Stimulated activated CD8-positive, alpha-beta memory T cell treated with anti-CD3 and anti-CD28 coated beads, Interleukin-7, amount 100 ng/mL, for 48 hours (primary cell): ENCODE data around the gene DNAJC4.

ENCODE experiments used
- DNase-seq, 2 donors: peaks; one replicate each; pipeline ENCODE4 v3.0.0-alpha.2; 2020; ENCODE audit warnings: low read depth in 1 of 2; ENCODE audit errors: extremely low read depth in 1 of 2

Gene DNAJC4, protein sequence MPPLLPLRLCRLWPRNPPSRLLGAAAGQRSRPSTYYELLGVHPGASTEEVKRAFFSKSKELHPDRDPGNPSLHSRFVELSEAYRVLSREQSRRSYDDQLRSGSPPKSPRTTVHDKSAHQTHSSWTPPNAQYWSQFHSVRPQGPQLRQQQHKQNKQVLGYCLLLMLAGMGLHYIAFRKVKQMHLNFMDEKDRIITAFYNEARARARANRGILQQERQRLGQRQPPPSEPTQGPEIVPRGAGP

DNA sequence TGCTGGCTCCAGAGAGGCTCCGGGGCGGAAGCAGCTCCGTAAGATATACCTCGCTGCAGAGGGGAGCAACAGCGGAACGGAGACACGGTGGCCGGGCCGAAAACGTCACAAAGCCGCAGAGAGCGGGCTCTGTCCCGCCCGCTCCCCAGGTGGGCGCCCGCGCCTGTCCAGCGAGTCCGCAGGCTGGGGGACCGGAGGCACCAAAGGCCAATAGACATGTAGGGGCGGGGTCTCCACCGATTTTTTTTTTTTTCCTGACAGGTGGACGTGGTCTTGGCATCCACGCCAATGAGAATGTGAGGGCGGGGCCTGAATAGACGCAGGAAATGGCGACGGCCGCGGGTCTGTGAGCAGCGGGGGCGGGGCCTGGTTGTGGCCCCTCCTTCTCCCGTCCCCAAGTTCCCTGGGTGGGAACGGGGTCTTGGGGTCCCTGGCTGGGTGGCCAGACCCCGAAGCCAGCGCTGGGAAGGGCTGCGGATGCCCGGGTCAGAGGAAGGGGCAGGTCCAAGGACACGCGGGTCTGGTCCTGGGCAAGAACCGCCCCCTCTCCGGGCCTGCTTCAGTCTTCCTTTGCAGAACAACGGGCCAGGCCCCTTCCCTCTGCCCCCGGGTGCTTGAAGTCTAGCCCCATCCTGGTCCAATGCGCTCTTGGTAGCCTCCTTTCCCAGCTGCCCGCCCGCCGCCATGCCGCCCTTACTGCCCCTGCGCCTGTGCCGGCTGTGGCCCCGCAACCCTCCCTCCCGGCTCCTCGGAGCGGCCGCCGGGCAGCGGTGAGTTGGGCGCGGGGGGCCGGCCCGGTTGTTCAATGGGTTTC lies at the start of gene DNAJC4:
TSS of gene DNAJC4 (plus strand) at position 378 of the 814 bp plus-strand sequence. CDS start at position 685, 307 bp downstream.
- DNase-seq, result peak; percentile 72 to 86

DNA sequence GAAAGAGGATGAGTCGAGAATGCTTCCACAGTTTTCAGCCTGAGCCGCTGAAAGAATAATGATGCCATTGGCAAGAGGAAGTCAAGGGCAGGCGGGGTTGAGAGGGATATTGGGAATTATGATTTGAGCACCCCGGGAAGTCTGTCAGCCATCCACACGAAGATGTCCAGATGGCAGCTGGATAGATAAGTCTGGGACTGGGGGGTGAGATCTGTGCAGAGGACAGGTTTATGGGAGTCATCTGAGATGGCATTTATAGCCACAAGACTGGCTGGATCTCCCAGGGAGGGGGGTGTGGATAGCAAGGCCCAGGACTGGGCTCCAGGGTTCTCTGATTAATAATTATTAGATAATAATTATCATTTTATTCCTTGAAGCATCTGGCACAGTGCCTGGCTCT lies 49.5 kb upstream of the DNAJC4 start:
- no peak for DNase-seq

DNA sequence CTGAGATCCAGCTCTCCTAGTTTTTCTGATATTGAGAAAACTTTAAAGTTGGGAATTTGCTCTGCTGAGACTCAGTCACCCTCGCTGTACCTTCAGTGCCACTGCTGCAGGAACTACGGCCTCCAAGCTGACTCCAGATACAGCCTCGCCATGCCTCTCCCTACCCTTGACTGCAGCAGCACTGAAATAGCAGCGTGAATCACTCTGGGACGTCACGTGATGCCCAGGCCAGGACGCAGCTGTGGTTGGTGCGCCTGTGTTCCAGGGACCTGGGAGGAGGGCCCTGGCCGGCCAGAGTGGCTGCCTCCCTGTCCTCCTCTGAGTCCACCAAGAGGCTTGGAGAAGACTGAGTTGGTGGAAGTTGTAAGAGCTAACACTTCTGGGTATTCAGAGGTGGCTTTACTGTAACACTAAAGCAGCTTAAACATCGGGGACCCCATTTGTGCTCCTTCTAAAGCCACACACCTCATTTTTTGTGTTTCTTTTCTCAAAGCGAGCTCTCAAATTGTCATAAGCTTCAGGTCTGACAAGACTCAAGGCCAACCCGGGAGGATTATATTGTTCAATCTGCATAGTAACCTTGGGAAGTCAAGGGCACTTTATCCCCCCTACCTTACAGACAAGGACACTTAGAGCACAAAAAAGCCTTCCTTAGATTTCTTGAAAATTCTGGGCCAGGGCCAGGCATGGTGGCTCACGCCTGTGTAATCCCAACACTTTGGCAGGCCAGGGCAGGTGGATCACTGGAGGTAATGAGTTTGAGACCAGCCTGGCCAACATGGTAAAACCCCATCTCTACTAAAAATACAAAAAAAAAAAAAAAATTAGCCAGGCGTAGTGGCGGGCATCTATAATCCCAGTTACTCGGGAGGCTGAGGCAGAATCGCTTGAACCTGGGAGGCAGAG lies 48.6 kb upstream of the DNAJC4 start:
- DNase-seq, result peak in 1 of 2 donors; percentile 25

DNA sequence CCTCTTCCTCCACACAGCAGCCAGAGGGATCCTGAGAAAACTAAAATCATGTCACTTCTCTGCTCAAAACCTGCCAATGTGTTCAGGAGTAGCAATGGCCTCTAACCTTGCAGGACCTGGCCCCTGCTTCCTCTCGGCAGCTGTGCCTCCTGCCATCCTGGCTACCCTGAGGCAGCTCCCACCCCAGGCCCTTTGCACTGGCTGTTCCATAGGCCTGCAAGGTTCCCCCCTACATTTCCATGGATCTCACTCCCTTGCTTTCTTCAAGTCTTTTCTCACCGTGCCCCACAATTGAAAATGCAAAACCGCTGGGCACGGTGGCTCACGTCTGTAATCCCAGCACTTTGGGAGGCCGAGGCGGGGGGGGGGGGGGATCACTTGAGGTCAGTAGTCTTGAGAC lies 46.5 kb upstream of the DNAJC4 start:
- no peak for DNase-seq

DNA sequence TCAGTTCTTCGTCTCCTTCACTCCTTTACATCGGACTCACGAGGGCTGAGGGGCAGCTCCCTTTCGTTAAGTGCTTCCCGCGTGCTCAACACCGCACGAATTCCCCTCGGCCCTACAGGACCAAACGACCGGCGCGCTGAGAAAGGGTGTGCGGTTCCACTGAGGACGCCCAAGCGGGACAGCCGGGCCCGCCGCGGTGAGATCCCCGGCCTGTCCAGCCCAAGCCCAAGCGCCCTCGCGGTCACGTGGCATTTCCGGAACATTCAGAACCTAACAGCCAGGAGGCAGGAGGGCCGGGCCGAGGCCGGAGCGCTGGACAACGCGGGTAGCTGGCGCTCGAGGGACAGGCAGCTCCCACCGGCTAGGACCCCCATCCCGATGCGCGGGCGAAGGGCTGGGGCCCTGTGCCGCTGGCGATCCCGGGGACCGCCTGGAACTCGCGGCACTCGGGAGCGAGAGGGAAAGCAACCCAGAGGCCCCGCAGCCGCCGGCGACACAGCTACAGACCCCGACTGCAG lies 45.1 kb upstream of the DNAJC4 start:
- DNase-seq, result no peak

DNA sequence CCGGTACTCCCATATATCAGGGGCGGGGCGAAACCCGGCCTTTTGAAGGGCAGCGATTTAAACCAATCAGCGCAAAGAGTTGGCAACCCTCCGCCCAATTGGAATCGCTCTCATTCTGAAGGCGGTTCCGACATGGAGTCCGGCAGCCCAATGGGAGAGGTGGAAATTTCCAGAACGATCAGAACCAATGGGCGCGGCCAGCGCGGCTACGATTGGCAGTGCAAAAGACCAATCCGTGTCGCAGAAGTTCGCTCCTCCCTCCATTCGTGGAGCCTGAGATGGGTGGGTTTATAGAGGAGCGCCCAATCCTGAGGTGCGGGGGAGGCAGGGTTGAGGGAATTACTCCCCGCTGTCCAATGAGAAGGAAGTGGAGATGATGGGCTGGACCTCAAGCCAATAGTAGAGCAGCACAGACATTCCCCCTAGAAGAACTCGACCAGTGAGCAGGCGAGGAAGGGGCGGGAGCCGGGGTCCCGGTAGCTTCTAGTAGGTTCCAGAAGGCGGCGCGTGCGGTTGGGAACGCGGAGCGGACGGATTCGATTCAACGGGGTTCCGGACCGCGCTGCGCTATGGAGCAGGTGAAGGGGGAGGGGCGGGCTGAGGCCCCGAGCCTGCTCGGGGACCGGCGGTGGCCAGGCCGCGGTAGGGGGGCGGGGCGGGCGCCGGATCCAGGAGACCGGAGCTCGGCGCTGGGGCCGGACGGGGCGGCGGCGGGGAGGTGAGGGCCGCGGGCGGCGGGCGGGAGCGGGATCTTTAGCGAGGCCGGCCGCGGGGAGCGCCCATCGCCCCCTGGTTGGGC lies 44.5 kb upstream of the DNAJC4 start, which contains the start of gene STIP1:
TSS of gene STIP1 (plus strand) at position 479 of the 799 bp plus-strand sequence. CDS start at position 570, 91 bp downstream.
- peak; percentile 97 to 99 for DNase-seq

DNA sequence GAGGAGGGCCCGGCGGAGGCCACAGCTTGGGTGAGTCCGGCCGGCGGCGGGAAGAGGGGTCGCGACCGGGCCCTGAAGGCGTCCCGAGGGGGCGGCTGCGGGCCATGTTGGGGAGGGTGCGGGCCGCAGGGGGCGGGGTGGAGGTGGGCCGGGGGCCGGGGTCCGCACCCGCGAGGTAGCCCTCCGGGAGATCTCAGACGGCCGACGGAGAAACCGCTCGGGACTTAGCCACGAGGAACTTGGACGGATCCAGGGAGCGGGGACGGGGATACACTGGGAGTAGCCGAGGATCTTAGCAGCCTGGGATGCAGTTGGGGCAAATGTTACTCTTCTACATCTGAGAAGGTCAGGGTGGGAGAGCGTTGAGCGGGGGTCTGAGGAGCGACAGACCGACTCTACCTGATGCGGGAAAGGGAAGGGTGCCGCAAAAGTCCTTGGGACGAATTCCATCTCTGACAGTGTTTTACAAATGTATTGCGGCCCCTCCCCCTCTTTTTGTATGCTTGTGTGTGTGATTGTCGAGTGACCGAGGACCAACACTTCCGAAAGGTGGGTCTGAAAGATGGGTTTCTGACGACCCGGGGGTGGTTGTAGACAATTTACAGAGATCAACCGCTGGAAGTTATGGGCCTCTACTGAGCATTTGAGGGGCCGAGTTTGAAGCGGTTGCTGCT lies 43.7 kb upstream of the DNAJC4 start:
- peak in 1 of 2 donors; percentile 57 for DNase-seq

DNA sequence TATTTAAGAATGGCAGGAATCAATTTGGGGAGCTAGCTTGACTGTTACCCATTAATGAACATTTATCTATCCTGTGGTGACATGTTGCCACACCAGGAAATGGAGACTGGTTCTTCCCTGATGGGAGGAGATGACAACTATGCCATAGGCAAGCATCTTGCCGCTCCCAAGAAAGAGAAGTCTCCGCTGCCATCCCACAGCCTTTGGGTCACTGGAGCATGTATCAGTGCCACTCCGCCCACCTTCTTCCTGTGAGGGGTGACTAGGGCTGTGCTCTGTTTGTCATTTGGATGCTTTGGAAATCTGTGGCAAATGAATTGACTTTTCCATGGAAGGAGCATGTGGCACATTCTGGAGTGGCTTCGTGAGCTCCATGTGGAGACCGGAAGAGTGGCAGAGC lies 37.9 kb upstream of the DNAJC4 start:
- DNase-seq, result no peak

DNA sequence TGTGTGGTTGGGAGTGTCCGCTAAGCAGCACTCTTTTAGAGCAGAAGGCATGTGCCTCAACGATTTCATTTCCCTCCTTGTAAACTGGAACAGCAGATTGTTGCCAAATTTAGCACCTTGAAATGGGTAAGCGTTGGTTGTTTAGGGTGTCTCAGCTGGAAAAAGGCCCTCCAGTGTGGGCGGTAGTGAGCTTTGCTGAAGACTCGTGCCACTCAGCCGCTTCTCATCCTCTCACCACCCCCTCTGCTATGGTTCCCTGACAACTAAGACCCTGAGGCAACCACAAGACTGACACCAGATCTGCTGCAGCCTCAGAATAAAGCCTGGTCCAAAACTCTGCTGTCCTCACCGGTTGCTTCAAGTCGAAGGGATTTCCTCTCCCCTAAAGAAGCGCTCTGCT lies 33.7 kb upstream of the DNAJC4 start:
- no peak for DNase-seq

DNA sequence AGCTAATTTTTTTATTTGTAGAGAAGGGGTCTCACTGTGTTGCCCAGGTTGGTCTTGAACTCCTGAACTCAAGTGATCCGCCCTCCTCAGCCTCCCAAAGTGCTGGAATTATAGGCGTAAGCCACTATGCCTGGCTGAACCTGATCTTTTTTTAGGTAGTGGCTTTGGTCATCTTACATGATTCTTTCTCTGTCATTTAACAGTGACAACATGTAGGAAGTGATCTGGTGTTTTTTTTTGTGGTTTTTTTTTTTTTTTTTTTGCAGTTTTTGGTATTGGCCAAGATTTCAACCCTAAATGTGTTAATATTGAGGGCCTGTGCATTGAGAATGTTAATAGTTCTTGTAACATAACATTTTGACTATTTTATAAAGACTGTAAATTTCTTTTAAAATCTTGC lies 31.8 kb upstream of the DNAJC4 start:
- no peak for DNase-seq

DNA sequence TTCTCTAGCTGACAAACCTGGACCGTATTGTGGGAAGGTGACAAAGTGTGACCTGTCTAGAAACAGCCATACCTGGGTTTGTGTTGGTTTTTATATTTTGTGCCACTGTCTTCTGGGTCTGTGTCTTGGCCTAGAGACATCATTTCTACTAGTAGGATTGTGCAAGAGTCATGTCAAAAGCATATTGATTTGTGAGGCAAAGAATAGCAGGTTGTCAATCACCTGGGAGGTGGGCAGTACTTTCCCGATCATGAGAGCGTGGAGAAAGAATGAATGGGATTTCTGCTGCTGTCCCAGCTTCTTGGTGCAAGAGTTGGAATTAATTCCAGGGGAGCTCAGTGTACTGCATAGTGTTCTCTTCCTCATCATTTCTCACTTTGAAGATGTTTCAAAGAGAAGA lies 28.8 kb upstream of the DNAJC4 start:
- no peak for DNase-seq

DNA sequence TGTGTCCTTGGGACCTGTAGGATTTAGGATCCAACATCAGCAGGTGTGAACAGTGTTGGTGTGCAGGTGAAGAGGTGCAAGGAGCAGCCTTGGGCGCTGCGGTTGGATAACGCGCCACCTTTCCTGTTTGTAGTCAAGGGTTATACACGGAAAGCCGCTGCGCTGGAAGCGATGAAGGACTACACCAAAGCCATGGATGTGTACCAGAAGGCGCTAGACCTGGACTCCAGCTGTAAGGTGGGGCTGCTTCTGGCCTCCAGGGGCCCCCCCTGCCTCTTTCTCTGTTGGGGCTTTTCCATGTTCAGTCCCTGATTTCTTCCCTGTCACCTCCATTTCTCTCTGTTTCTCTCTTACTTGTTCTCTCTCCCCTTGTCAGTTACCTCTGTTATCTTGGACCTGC lies 27.4 kb upstream of the DNAJC4 start:
- no peak for DNase-seq

DNA sequence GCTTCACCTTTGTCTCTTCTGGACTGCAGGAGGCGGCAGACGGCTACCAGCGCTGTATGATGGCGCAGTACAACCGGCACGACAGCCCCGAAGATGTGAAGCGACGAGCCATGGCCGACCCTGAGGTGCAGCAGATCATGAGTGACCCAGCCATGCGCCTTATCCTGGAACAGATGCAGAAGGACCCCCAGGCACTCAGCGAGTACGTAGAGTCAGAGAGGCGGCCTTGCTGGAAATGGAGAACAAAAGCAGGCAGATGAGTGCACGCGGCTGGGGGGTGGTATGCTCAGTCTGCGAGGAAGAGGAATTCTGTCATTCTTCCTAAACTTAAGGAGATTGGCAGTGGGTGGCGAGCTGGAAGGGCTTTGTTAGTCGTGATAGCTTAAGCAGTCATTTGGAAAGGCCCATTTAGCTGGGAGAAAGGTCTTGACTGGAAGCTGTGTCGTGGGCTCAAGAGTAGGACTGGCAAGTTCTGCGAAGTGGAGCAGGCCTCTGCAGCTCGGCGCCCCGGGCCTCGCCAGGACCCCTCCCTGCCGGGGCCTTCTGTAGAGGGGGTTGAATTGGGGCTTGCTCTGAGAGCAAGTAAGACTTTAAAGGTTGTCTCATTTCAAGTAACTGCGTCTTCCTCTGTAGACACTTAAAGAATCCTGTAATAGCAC lies 26.8 kb upstream of the DNAJC4 start:
- DNase-seq, result no peak

DNA sequence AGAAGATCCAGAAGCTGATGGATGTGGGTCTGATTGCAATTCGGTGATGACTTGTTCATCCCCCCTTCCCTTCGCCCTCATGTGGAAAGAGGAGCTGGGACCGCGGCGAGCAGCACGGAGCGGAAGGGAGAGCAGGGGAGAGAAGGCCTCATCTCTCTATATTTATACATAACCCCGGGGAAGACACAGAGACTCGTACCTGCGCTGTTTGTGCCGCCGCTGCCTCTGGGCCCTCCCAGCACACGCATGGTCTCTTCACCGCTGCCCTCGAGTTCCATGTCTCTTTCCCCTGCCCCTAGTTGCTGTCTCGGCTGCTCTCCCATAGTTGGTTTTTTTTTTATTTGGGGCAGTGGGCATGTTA lies 26.3 kb upstream of the DNAJC4 start:
- no peak for DNase-seq

DNA sequence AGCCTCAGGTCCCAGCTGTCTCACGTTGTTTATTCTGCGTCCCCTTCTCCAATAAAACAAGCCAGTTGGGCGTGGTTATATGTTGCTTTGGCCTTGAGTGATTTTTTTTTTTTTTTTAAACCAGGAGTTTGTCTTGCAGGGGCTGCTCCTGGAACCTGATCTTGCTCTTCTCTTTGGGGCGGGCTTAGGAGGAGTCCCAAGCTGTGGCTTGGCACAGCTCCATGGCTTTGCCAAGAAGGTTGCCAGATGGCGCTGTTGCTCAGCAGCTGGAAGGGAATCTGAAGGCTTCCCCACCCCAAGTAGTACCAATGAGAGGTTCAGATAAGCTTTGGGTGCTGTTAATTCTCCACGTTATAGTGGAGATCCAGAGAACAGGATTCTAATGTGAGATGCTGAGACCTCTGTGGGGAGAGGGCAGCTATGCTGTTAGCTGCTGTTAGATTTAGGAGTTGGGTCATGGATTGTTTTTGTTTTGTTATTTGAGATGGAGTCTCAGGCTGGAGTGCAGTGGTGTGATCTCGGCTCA lies 25.8 kb upstream of the DNAJC4 start:
- DNase-seq, result peak in 1 of 2 donors; percentile 61

DNA sequence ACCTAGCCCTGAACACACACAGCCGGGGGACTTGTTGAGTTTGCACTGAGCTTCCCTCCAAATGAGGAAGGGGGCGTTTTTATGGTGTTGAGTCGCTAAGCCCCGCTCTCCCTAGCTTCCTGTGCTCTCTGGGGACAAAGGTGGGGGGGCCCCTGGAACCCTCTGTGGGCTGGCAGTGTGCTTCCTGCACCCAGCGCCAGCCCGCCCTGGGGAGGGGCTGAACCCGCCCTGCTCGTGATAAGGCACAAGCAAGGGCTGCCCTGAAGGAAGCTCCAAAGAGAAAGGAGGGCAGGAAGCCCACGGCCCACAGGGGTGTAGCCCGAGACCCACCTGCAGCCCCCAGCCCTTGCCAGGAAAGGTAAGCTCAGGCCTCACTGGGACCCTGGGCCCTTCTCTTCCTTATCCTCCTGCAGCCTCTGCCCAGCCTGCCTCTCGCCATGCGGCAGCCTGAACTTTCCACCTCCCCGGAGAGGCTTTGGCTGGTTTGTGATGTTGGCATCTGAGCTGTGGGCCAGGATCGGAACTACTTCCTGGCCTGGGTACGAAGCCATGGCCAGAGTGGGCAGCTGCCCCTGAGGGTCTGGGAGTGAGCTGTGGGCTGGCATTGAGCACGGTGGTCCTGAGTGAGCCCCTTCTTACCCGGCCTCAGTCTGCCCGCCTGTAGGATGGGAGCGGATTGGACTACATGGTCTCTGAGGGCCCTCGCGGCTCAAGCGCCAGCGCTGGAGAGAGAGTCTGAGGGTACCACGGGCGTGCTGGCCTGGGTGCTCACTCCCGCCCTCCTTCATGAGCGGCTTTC lies 23.7 kb upstream of the DNAJC4 start, which contains the start of gene FERMT3:
TSS of gene FERMT3 (plus strand) at position 265 of the 799 bp plus-strand sequence. CDS start 644 bp downstream, outside the sequence.
- peak; percentile 69 to 78 for DNase-seq

DNA sequence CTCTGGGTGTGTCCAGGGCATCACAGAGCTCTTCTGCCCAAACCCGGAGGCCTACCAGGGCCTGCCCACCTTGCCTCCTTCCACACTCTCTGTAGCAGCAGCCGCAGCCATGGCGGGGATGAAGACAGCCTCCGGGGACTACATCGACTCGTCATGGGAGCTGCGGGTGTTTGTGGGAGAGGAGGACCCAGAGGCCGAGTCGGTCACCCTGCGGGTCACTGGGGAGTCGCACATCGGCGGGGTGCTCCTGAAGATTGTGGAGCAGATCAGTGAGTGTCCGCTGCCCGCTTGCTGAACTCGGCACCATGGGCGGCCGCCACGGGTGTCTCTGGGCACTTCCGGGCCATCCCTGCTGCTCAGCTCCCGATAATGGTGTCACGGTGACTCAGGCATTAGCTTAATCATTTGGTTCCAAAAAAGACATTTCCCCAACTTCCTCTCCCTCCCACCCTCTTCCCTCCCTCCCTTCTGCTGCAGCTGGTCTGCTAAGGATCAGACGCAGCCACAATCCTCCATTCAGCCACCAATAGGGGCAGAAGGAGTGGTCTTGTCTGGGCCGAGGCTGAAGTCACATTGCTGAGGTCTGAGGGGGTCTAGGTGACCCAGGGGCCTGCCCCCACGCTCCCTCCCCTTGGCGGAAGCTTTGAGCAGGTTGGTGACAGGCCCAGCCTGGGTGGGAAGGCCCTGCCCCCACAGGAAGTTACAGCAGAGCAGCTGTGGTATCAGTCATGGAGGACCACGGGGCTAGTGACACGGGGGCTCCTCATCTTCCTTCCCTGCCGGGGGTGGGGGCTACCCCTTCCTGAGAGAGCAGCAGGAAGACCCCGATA lies 22.9 kb upstream of the DNAJC4 start:
- peak; percentile 76 to 90 for DNase-seq
